Fibroblast of villous mesenchyme (primary cell): ENCODE measurements around the gene WWC1. TPM values are rescaled to one million over a fixed set of nuclear protein-coding genes. Genes with fewer than 3 reads are reported as not detected.
"Not testable (repeated sequence)": the region's sequence is repeated elsewhere in the genome, so short reads cannot be mapped to it uniquely, and the experiment has no call there.

Experiments
- DNase-seq: peaks from one replicate; pipeline ENCODE4 v3.0.0-alpha.2; 2010; ENCODE audit warnings: low read depth
- H3K4me3 ChIP-seq: 2 replicates; pipeline ENCODE4 v1.5.1; 2011; ENCODE audit warnings: low read depth, mild to moderate bottlenecking, low read length
- CTCF ChIP-seq: IDR thresholded peaks from 2 replicates; pipeline ENCODE4 v1.5.1; 2012; ENCODE audit warnings: low read depth, mild to moderate bottlenecking, low read length; ENCODE audit not compliant: insufficient read depth
- total RNA-seq: library from RNA; depleted of rRNA; stranded (reverse); fragments of >200 nt; gene quantifications from 2 replicates; pipeline ENCODE4 v1.2.3, GENCODE V29; 2012

WWC1 gene
- total RNA-seq, 1 donor: 2.2 TPM

GRCh38 chr5:168307925-168308584 lies 16.6 kb downstream of the WWC1 start:
- no peak for DNase-seq
- TF ChIP-seq CTCF: no peak
- H3K4me3 ChIP-seq: no peak overlapping the region

- no peak for TF ChIP-seq CTCF
- no peak for DNase-seq
Measured at GRCh38 chr5:168308976-168309598, 17.6 kb downstream of the WWC1 start.

GRCh38 chr5:168310541-168310940 lies 19.1 kb downstream of the WWC1 start:
- DNase-seq, H3K4me3 ChIP-seq: not testable (repeated sequence)

More at GRCh38 chr5:168308976-168309598, 17.6 kb downstream of the WWC1 start:
- H3K4me3 ChIP-seq: no peak overlapping the region

- no peak for DNase-seq
- no peak overlapping the region for H3K4me3 ChIP-seq
- no peak for TF ChIP-seq CTCF
Measured at GRCh38 chr5:168311061-168311566, 19.7 kb downstream of the WWC1 start.

GRCh38 chr5:168312606-168313295 lies 21.3 kb downstream of the WWC1 start:
- H3K4me3 ChIP-seq: no peak overlapping the region
- TF ChIP-seq CTCF: no peak
- no peak for DNase-seq

GRCh38 chr5:168313596-168314204 lies 22.3 kb downstream of the WWC1 start:
- H3K4me3 ChIP-seq: no peak overlapping the region
- peak; percentile 44 for DNase-seq
- TF ChIP-seq CTCF: no peak
